HG03064 (cell line): Measurements from ENCODE around the gene MIOS.

Experiments
- ATAC-seq: cut with Tn5 transposase; IDR thresholded peaks from one replicate; pipeline ENCODE4 v1.9.1; 2021; ENCODE audit warnings: low read depth; ENCODE audit not compliant: unreplicated experiment

MIOS gene

GRCh38 chr7:7581531-7582179 lies 15.0 kb downstream of the MIOS start:
- ATAC-seq, result no peak

GRCh38 chr7:7582596-7582995 lies 15.9 kb downstream of the MIOS start:
- no peak for ATAC-seq

- no peak for ATAC-seq
These were observed 17.0 kb downstream of the MIOS start for GRCh38 chr7:7583731-7584130.

GRCh38 chr7:7584653-7585052 lies 18.0 kb downstream of the MIOS start:
- no peak for ATAC-seq

GRCh38 chr7:7585241-7585928 lies 18.7 kb downstream of the MIOS start:
- no peak for ATAC-seq

- ATAC-seq, result no peak
These were observed 28.8 kb downstream of the MIOS start for GRCh38 chr7:7595451-7595850.

GRCh38 chr7:7596176-7596575 lies 29.5 kb downstream of the MIOS start:
- ATAC-seq, result no peak

- ATAC-seq, result no peak
These were observed 40.3 kb downstream of the MIOS start for GRCh38 chr7:7607010-7607409.

GRCh38 chr7:7609330-7609729 lies 42.6 kb downstream of the MIOS start:
- ATAC-seq, result no peak

GRCh38 chr7:7612519-7612918 lies 45.8 kb downstream of the MIOS start:
- no peak for ATAC-seq

- ATAC-seq, result no peak
These were observed 46.5 kb downstream of the MIOS start for GRCh38 chr7:7613210-7613609.

GRCh38 chr7:7614018-7614741 lies 47.5 kb downstream of the MIOS start:
- no peak for ATAC-seq

- no peak for ATAC-seq
These were observed 50.9 kb downstream of the MIOS start for GRCh38 chr7:7617550-7617949.

- no peak for ATAC-seq
These were observed 51.7 kb downstream of the MIOS start for GRCh38 chr7:7618410-7618809.

GRCh38 chr7:7620236-7620635 lies 53.6 kb downstream of the MIOS start:
- no peak for ATAC-seq

GRCh38 chr7:7620644-7621210 lies 54.0 kb downstream of the MIOS start:
- ATAC-seq, result no peak

GRCh38 chr7:7628476-7628875 lies 61.8 kb downstream of the MIOS start:
- ATAC-seq, result no peak

- ATAC-seq, result no peak
These were observed 64.1 kb downstream of the MIOS start for GRCh38 chr7:7630626-7631329.

GRCh38 chr7:7639421-7639820 lies 72.7 kb downstream of the MIOS start:
- no peak for ATAC-seq

GRCh38 chr7:7639847-7640220 lies 73.2 kb downstream of the MIOS start:
- ATAC-seq, result no peak
